ENCODE results near the gene DRD1.

Gene DRD1

DNA sequence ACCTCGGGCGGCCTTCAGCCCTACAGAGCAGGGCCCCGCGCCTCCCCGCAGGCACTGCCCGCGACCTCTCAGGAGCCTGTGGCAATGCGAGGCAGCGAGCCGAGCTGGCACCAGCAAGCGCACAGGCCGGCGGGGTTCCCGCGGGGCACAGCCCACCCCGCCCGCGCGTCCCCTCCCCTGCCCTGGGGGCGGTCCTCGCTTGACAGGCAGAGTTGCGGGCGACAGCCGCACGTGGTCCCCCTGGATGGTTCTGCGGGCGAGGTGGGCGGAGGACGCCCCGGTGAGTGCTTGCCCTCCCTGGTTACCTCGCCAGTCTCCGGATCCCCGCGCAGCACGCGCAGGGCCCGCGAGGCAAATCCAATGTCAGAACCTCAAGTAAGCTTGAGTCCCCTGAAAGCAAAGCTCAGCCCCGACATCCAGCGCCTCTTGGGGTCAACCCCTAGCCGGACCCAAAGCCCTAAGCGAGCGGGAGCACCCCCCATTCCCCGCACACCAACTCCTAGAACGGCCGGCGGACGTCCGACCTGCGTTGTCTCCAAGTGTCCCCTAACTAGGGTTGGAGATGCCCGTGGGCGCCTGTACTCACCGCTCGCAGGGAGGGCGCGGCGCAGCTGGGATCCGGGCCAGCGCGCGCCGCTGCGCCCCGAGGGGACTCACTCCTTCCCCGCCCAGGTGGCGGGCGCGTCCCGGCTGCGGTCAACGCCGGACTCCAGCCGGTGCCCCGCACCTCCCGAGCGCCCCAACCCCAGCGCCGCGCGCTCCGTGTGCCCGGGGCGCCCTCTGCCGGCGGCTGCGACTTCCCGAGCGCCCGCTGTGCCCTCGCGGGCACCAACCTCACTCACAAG lies at the start of gene DRD1:
DRD1 (minus strand) TSS at position 123 of the 845 bp plus-strand sequence. CDS start 1,083 bp downstream, outside the sequence.
- peak; percentile 94 for ATAC-seq
- TF ChIP-seq ZFP30 (CRISPR knock-in tag; IDR thresholded peaks at IDR 0.05) (no peak), PPARA (CRISPR knock-in tag; IDR thresholded peaks at IDR 0.05; ENCODE audit: borderline replicate concordance) (no peak), OSR1 (CRISPR knock-in tag; IDR thresholded peaks at IDR 0.05) (no peak), ZNF8 (CRISPR knock-in tag; IDR thresholded peaks at IDR 0.05) (no peak), ZFP3 (CRISPR knock-in tag; IDR thresholded peaks at IDR 0.05) (no peak), ISL1 (CRISPR knock-in tag; IDR thresholded peaks at IDR 0.05) (no peak), PATZ1 (CRISPR knock-in tag; IDR thresholded peaks at IDR 0.05; ENCODE audit: borderline replicate concordance) (no peak), CREB5 (CRISPR knock-in tag; IDR thresholded peaks at IDR 0.05; ENCODE audit: low read depth) (no peak), GLIS3 (CRISPR knock-in tag; IDR thresholded peaks at IDR 0.05) (no peak), CSDC2 (CRISPR knock-in tag; IDR thresholded peaks at IDR 0.05) (no peak), ARNTL (CRISPR knock-in tag; IDR thresholded peaks at IDR 0.05; ENCODE audit: borderline replicate concordance, low read depth) (no peak), ZNF70 (CRISPR knock-in tag; IDR thresholded peaks at IDR 0.05) (no peak), ESRRG (CRISPR knock-in tag; IDR thresholded peaks at IDR 0.05) (no peak), TOX (CRISPR knock-in tag; IDR thresholded peaks at IDR 0.05; ENCODE audit: borderline replicate concordance) (no peak), SNAI2 (CRISPR knock-in tag; IDR thresholded peaks at IDR 0.05) (no peak), BACH2 (CRISPR knock-in tag; IDR thresholded peaks at IDR 0.05; ENCODE audit: borderline replicate concordance) (no peak), TCF4 (CRISPR knock-in tag; IDR thresholded peaks at IDR 0.05; ENCODE audit: borderline replicate concordance) (no peak), RARB (CRISPR knock-in tag; IDR thresholded peaks at IDR 0.05) (no peak)
- TF ChIP-seq, protein P1, sequence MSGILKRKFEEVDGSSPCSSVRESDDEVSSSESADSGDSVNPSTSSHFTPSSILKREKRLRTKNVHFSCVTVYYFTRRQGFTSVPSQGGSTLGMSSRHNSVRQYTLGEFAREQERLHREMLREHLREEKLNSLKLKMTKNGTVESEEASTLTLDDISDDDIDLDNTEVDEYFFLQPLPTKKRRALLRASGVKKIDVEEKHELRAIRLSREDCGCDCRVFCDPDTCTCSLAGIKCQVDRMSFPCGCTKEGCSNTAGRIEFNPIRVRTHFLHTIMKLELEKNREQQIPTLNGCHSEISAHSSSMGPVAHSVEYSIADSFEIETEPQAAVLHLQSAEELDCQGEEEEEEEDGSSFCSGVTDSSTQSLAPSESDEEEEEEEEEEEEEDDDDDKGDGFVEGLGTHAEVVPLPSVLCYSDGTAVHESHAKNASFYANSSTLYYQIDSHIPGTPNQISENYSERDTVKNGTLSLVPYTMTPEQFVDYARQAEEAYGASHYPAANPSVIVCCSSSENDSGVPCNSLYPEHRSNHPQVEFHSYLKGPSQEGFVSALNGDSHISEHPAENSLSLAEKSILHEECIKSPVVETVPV (CRISPR knock-in tag; IDR thresholded peaks at IDR 0.05) = no peak

DNA sequence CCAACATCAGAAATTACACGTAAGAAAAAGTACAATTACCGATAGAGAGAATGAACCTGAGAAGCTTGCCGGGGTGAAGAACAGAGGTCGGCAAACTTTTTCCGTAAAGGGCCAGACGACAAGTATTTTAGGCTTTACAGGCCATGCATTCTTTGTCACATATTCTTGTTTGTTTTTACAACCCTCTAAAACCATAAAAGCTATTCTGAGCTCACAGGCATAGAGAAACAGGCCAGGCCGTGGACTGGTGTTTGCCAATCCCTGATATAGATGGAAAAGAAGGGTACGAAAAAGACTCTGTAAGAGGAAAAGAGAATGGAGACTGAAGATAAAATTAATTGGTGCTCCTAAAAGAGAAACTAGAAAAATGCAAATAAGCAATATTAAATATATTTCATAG lies 49.7 kb upstream of the DRD1 start:
- no peak for ATAC-seq
- no peak for TF ChIP-seq RARB (CRISPR knock-in tag; IDR thresholded peaks at IDR 0.05)
- TF ChIP-seq, protein P2, sequence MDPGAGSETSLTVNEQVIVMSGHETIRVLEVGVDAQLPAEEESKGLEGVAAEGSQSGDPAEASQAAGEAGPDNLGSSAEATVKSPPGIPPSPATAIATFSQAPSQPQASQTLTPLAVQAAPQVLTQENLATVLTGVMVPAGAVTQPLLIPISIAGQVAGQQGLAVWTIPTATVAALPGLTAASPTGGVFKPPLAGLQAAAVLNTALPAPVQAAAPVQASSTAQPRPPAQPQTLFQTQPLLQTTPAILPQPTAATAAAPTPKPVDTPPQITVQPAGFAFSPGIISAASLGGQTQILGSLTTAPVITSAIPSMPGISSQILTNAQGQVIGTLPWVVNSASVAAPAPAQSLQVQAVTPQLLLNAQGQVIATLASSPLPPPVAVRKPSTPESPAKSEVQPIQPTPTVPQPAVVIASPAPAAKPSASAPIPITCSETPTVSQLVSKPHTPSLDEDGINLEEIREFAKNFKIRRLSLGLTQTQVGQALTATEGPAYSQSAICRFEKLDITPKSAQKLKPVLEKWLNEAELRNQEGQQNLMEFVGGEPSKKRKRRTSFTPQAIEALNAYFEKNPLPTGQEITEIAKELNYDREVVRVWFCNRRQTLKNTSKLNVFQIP (CRISPR knock-in tag; IDR thresholded peaks at IDR 0.05; ENCODE audit: borderline replicate concordance, low read depth) = no peak
- no peak for TF ChIP-seq ZFP3 (CRISPR knock-in tag; IDR thresholded peaks at IDR 0.05)
- no peak for TF ChIP-seq ZFP30 (CRISPR knock-in tag; IDR thresholded peaks at IDR 0.05)
- no peak for TF ChIP-seq OSR1 (CRISPR knock-in tag; IDR thresholded peaks at IDR 0.05)
- TF ChIP-seq BACH2 (CRISPR knock-in tag; IDR thresholded peaks at IDR 0.05; ENCODE audit: borderline replicate concordance) = no peak
- TF ChIP-seq ESRRG (CRISPR knock-in tag; IDR thresholded peaks at IDR 0.05) = no peak
- TF ChIP-seq PATZ1 (CRISPR knock-in tag; IDR thresholded peaks at IDR 0.05; ENCODE audit: borderline replicate concordance) = no peak
- TF ChIP-seq ISL1 (CRISPR knock-in tag; IDR thresholded peaks at IDR 0.05) = no peak
- no peak for TF ChIP-seq ARNTL (CRISPR knock-in tag; IDR thresholded peaks at IDR 0.05; ENCODE audit: borderline replicate concordance, low read depth)
- no peak for TF ChIP-seq GLIS3 (CRISPR knock-in tag; IDR thresholded peaks at IDR 0.05)
- no peak for TF ChIP-seq ZNF70 (CRISPR knock-in tag; IDR thresholded peaks at IDR 0.05)
- TF ChIP-seq ZNF8 (CRISPR knock-in tag; IDR thresholded peaks at IDR 0.05) = no peak

DNA sequence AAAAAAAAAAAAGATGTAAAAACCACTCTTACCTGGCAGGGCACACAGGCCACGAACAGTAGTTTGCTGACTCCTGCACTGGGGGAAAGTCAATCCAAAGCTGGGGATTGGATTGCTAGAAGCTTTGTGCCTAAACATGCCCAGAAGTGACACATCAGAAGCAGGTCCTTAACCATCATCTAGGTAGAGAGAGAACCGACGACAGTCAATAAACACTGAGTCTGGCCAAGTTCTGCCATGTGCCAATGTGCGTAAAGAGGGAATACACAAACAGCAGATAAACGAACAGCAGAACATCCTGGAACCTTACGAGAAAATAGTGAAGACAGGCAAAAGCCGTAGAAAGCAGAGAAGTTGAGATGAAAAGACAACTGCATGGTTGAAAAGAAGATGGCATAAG lies 49.3 kb upstream of the DRD1 start:
- no peak for TF ChIP-seq CSDC2 (CRISPR knock-in tag; IDR thresholded peaks at IDR 0.05)
- no peak for TF ChIP-seq TCF4 (CRISPR knock-in tag; IDR thresholded peaks at IDR 0.05; ENCODE audit: borderline replicate concordance)
- TF ChIP-seq ZFP30 (CRISPR knock-in tag; IDR thresholded peaks at IDR 0.05) = no peak
- no peak for TF ChIP-seq ZFP3 (CRISPR knock-in tag; IDR thresholded peaks at IDR 0.05)
- TF ChIP-seq ARNTL (CRISPR knock-in tag; IDR thresholded peaks at IDR 0.05; ENCODE audit: borderline replicate concordance, low read depth) = no peak
- TF ChIP-seq, protein P1 (CRISPR knock-in tag; IDR thresholded peaks at IDR 0.05) = no peak
- TF ChIP-seq TOX (CRISPR knock-in tag; IDR thresholded peaks at IDR 0.05; ENCODE audit: borderline replicate concordance) = no peak
- TF ChIP-seq SNAI2 (CRISPR knock-in tag; IDR thresholded peaks at IDR 0.05) = no peak
- no peak for TF ChIP-seq ZC3H10 (CRISPR knock-in tag; IDR thresholded peaks at IDR 0.05)
- TF ChIP-seq ESRRG (CRISPR knock-in tag; IDR thresholded peaks at IDR 0.05) = no peak
- TF ChIP-seq RARB (CRISPR knock-in tag; IDR thresholded peaks at IDR 0.05) = no peak
- no peak for ATAC-seq
